HEK293T (cell line): ENCODE data around the gene RPGRIP1L.

Experiments used
- FOXK2 ChIP-seq: fragments of 450-650 bp; IDR thresholded peaks from 2 replicates; pipeline ENCODE4 v1.6.1; 2016; ENCODE audit warnings: mild to moderate bottlenecking
- FOXM1 ChIP-seq: fragments of 450-650 bp; IDR thresholded peaks from 2 replicates; pipeline ENCODE4 v1.6.1; 2017; ENCODE audit warnings: mild to moderate bottlenecking, borderline replicate concordance
- NFRKB ChIP-seq: fragments of 450-650 bp; IDR thresholded peaks from 2 replicates; pipeline ENCODE4 v1.6.1; 2016; ENCODE audit warnings: mild to moderate bottlenecking, moderate library complexity
- TARDBP ChIP-seq: fragments of 450-650 bp; IDR thresholded peaks from 2 replicates; pipeline ENCODE4 v1.6.1; 2016
- ZNF384 ChIP-seq: fragments of 450-650 bp; IDR thresholded peaks from 2 replicates; pipeline ENCODE4 v1.6.1; 2016
- TF ChIP-seq, protein P1 (sequence below): fragments of 450-650 bp; IDR thresholded peaks from 2 replicates; pipeline ENCODE4 v1.6.1; 2016

DNA sequence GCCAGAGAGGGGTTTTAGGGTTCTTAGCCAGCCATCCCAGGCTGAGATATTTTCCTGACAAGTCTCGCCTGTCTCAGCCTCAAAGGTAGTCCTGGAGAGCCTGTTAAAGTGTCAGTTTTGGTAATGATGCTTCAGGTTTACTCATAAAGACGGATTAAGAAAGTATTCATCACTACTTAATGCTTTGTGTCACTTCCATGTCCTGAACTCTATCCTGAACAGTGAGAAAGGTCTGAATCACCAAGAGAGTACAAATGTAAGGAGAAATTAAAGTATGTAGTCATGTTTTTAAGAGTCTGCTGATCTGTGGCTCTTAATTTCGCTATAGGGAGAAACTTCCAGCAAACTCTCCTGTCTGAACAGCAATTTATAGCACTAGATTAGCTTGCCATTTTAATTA lies 14.0 kb downstream of the RPGRIP1L start:
- TF ChIP-seq FOXK2 (no peak), TARDBP (no peak), NFRKB (no peak), ZNF384 (no peak), FOXM1 (no peak)
- TF ChIP-seq, protein P1, sequence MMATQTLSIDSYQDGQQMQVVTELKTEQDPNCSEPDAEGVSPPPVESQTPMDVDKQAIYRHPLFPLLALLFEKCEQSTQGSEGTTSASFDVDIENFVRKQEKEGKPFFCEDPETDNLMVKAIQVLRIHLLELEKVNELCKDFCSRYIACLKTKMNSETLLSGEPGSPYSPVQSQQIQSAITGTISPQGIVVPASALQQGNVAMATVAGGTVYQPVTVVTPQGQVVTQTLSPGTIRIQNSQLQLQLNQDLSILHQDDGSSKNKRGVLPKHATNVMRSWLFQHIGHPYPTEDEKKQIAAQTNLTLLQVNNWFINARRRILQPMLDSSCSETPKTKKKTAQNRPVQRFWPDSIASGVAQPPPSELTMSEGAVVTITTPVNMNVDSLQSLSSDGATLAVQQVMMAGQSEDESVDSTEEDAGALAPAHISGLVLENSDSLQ = no peak
